Measurements from ENCODE around the gene ALPG. TPM values are rescaled to one million over a fixed set of nuclear protein-coding genes. Genes with fewer than 3 reads are reported as not detected.
"Not testable (repeated sequence)": the region's sequence is repeated elsewhere in the genome, so short reads cannot be mapped to it uniquely, and the experiment has no call there.

The ALPG gene
- total RNA-seq, 1 donor from 2014 or later = not detected

GRCh38 chr2:232431705-232432590 lies 25.3 kb downstream of the ALPG start:
- DNase-seq (ENCODE audit: low spot score) = no peak
- Histone ChIP-seq H3K27me3 (no peaks in the 10 kb centered on the region), H2AFZ (replicated peaks) (peak overlapping the region; percentile 45), H3K27ac (no peak overlapping the region), H3F3A (ENCODE audit: low read depth) (no peaks in the 10 kb centered on the region), H3K36me3 (no peaks in the 10 kb centered on the region), H3K79me2 (ENCODE audit: low read depth) (no peaks in the 10 kb centered on the region), H3K4me2 (no peak overlapping the region), H3K4me1 (no peaks in the 10 kb centered on the region), H3K9me3 (ENCODE audit: low read depth) (no peaks in the 10 kb centered on the region), H4K20me1 (ENCODE audit: low read depth) (no peaks in the 10 kb centered on the region), H3K4me3 (no peak overlapping the region), H3K9ac (no peak overlapping the region)
- Mint-ChIP-seq H3K4me1 (peaks cover 3% of the 10 kb centered on the region), H3K36me3 (no peaks in the 10 kb centered on the region), H3K4me3 (no peak overlapping the region), H3K9me3 (no peaks in the 10 kb centered on the region), H3K27ac (no peak overlapping the region), H3K27me3 (ENCODE audit: insufficient read depth, low read depth) (peaks cover 7% of the 10 kb centered on the region)
- no peak for TF ChIP-seq CTCF (IDR thresholded peaks at IDR 0.05)
- no peak for TF ChIP-seq EZH2 (IDR thresholded peaks at IDR 0.05)
- no peak for TF ChIP-seq EZH2phosphoT487 (IDR thresholded peaks at IDR 0.05)

- Histone ChIP-seq H3K27me3 (no peaks in the 10 kb centered on the region), H4K20me1 (ENCODE audit: low read depth) (no peaks in the 10 kb centered on the region), H3K79me2 (ENCODE audit: low read depth) (no peaks in the 10 kb centered on the region), H3K9me3 (ENCODE audit: low read depth) (no peaks in the 10 kb centered on the region), H2AFZ (replicated peaks) (peak overlapping the region; percentile 45), H3K36me3 (no peaks in the 10 kb centered on the region), H3K4me2 (no peak overlapping the region), H3K9ac (no peak overlapping the region), H3K27ac (no peak overlapping the region), H3K4me1 (no peaks in the 10 kb centered on the region), H3K4me3 (no peak overlapping the region), H3F3A (ENCODE audit: low read depth) (no peaks in the 10 kb centered on the region)
- no peak overlapping the region for H3K27ac Mint-ChIP-seq
- peaks cover 8% of the 10 kb centered on the region for H3K27me3 Mint-ChIP-seq (ENCODE audit: insufficient read depth, low read depth)
- H3K9me3 Mint-ChIP-seq = no peaks in the 10 kb centered on the region
- no peak overlapping the region for H3K4me3 Mint-ChIP-seq
- TF ChIP-seq EZH2phosphoT487 (IDR thresholded peaks at IDR 0.05) (no peak), CTCF (IDR thresholded peaks at IDR 0.05) (peak; percentile 52)
- H3K36me3 Mint-ChIP-seq = no peaks in the 10 kb centered on the region
- peaks cover 3% of the 10 kb centered on the region for H3K4me1 Mint-ChIP-seq
- DNase-seq (ENCODE audit: low spot score) = peak; percentile 45
Measured at GRCh38 chr2:232432598-232433184, 26.0 kb downstream of the ALPG start.

- not testable (repeated sequence) for H3K9me3 Mint-ChIP-seq; H3K36me3 Mint-ChIP-seq; DNase-seq (ENCODE audit: low spot score)
Measured at GRCh38 chr2:232433622-232434021, 27.0 kb downstream of the ALPG start.

GRCh38 chr2:232434091-232434490 lies 27.4 kb downstream of the ALPG start:
- Histone ChIP-seq H3K27me3 (no peaks in the 10 kb centered on the region), H3K79me2 (ENCODE audit: low read depth) (no peaks in the 10 kb centered on the region), H3K4me3 (no peak overlapping the region), H3K9ac (no peak overlapping the region), H3K9me3 (ENCODE audit: low read depth) (no peaks in the 10 kb centered on the region), H4K20me1 (ENCODE audit: low read depth) (no peaks in the 10 kb centered on the region), H3F3A (ENCODE audit: low read depth) (no peaks in the 10 kb centered on the region), H3K4me2 (no peak overlapping the region), H3K36me3 (no peaks in the 10 kb centered on the region), H3K4me1 (no peaks in the 10 kb centered on the region), H2AFZ (replicated peaks) (no peak overlapping the region), H3K27ac (no peak overlapping the region)
- peaks cover 3% of the 10 kb centered on the region for H3K4me1 Mint-ChIP-seq
- H3K27ac Mint-ChIP-seq = no peak overlapping the region
- no peak for DNase-seq (ENCODE audit: low spot score)
- peaks cover 8% of the 10 kb centered on the region for H3K27me3 Mint-ChIP-seq (ENCODE audit: insufficient read depth, low read depth)
- no peaks in the 10 kb centered on the region for H3K9me3 Mint-ChIP-seq
- H3K36me3 Mint-ChIP-seq = no peaks in the 10 kb centered on the region
- no peak for TF ChIP-seq CTCF (IDR thresholded peaks at IDR 0.05)
- no peak for TF ChIP-seq EZH2phosphoT487 (IDR thresholded peaks at IDR 0.05)
- TF ChIP-seq EZH2 (IDR thresholded peaks at IDR 0.05) = no peak
- no peak overlapping the region for H3K4me3 Mint-ChIP-seq

More at GRCh38 chr2:232433622-232434021, 27.0 kb downstream of the ALPG start:
- not testable (repeated sequence) for H2AFZ ChIP-seq (replicated peaks); H3K27ac ChIP-seq; H3K79me2 ChIP-seq (ENCODE audit: low read depth); H3K9me3 ChIP-seq (ENCODE audit: low read depth); H3K4me3 ChIP-seq; H3K36me3 ChIP-seq; H3K4me1 Mint-ChIP-seq; H3K4me1 ChIP-seq; H3K9ac ChIP-seq; H3K4me2 ChIP-seq; H3K27me3 ChIP-seq; H4K20me1 ChIP-seq (ENCODE audit: low read depth); H3K4me3 Mint-ChIP-seq; H3F3A ChIP-seq (ENCODE audit: low read depth)
- H3K27me3 Mint-ChIP-seq (ENCODE audit: insufficient read depth, low read depth) = peaks cover 10% of the 10 kb centered on the region
- H3K27ac Mint-ChIP-seq = peak overlapping the region; percentile 74
